Neuron (in vitro differentiated cells): ENCODE measurements around the gene ASIC5.

Experiments
- H2AFZ ChIP-seq: one replicate; pipeline ENCODE4 v1.6.1; 2013; ENCODE audit warnings: low read depth, mild to moderate bottlenecking, inconsistent platforms, low read length, moderate library complexity
- H3K27me3 ChIP-seq: one replicate; pipeline ENCODE4 v1.6.1; 2013; ENCODE audit warnings: low read length; ENCODE audit not compliant: insufficient read depth
- H3K36me3 ChIP-seq: one replicate; pipeline ENCODE4 v1.6.1; 2013; ENCODE audit warnings: low read length; ENCODE audit not compliant: insufficient read depth
- H3K4me1 ChIP-seq: one replicate; pipeline ENCODE4 v1.6.1; 2013; ENCODE audit warnings: low read length; ENCODE audit not compliant: insufficient read depth
- H3K4me3 ChIP-seq: 2 replicates; pipeline ENCODE4 v1.5.1; 2013; ENCODE audit warnings: mild to moderate bottlenecking, low read length, moderate library complexity
- H3K9me3 ChIP-seq: one replicate; pipeline ENCODE4 v1.6.1; 2013; ENCODE audit warnings: low read length

The ASIC5 gene, protein sequence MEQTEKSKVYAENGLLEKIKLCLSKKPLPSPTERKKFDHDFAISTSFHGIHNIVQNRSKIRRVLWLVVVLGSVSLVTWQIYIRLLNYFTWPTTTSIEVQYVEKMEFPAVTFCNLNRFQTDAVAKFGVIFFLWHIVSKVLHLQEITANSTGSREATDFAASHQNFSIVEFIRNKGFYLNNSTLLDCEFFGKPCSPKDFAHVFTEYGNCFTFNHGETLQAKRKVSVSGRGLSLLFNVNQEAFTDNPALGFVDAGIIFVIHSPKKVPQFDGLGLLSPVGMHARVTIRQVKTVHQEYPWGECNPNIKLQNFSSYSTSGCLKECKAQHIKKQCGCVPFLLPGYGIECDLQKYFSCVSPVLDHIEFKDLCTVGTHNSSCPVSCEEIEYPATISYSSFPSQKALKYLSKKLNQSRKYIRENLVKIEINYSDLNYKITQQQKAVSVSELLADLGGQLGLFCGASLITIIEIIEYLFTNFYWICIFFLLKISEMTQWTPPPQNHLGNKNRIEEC

DNA sequence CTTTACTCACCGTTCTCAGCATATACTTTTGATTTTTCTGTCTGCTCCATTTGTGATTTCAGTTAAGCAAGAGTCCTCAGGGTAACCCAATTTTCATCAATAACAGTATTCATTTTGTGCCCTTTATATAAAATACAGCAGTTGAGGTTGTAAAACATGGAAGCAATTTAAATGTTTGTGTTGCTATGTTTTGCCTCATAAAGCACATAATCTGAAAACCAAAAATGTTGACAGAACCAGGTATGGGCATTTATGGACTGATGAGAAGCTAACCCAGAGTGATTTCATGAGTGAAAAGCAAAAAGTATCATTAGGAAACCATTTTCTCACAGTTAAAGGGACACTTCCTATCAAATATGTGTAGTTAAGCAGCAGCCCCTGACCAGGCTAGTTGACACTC is at the start of gene ASIC5:
ASIC5 (minus strand) TSS at position 101 of the 400 bp plus-strand sequence; CDS start at position 50, 51 bp downstream.
- Histone ChIP-seq H3K36me3 (no peaks in the 10 kb centered on the region), H3K4me1 (no peaks in the 10 kb centered on the region), H3K4me3 (no peak within 1 kb of the TSS), H2AFZ (no peak within 1 kb of the TSS), H3K9me3 (no peaks in the 10 kb centered on the region), H3K27me3 (no peaks in the 10 kb centered on the region)

DNA sequence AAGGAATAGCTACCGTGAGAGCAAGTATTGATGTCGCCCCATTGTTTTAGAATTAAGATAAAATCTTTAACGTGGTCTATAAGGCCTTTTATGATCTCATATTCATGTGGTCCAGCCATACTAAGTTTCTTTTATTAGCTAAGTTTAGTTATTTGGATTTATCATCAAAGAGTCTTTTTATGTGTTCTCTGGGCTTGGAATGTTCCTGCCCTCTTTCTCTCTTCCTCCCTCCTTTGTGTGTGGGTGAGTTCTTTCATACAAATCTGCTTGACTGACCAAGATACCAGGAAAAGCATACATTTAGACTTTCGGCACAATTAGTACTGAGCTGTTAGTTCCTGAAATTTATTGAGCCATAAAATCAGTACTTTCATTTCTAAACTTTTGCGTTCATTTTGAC is 48.7 kb upstream of the ASIC5 start:
- no peak overlapping the region for H3K4me3 ChIP-seq
- no peaks in the 10 kb centered on the region for H3K9me3 ChIP-seq
- no peaks in the 10 kb centered on the region for H3K27me3 ChIP-seq
- no peak overlapping the region for H2AFZ ChIP-seq
- H3K36me3 ChIP-seq, result no peaks in the 10 kb centered on the region
- H3K4me1 ChIP-seq, result no peaks in the 10 kb centered on the region

DNA sequence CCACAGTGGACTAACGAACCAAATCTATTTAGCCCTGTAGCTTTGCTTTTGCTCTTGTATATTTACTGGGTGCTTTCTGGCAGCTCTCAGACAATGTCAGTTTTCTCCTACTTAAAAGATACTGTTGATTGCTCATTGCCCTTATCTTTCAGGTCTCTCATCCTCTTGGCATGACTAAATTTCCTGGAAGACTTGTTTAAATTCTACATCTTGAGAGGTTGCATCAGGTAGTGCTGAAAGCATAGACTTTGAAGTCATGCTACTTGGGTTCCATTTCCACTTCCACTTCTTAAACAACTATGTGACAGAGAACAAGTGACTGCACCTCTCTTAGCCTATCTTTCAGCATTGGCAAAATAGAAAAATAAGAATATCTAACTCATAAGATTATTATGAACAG is 45.8 kb upstream of the ASIC5 start:
- no peaks in the 10 kb centered on the region for H3K36me3 ChIP-seq
- H3K4me1 ChIP-seq, result peaks cover 2% of the 10 kb centered on the region
- no peak overlapping the region for H3K4me3 ChIP-seq
- no peak overlapping the region for H2AFZ ChIP-seq
- H3K9me3 ChIP-seq, result no peaks in the 10 kb centered on the region
- H3K27me3 ChIP-seq, result no peaks in the 10 kb centered on the region

DNA sequence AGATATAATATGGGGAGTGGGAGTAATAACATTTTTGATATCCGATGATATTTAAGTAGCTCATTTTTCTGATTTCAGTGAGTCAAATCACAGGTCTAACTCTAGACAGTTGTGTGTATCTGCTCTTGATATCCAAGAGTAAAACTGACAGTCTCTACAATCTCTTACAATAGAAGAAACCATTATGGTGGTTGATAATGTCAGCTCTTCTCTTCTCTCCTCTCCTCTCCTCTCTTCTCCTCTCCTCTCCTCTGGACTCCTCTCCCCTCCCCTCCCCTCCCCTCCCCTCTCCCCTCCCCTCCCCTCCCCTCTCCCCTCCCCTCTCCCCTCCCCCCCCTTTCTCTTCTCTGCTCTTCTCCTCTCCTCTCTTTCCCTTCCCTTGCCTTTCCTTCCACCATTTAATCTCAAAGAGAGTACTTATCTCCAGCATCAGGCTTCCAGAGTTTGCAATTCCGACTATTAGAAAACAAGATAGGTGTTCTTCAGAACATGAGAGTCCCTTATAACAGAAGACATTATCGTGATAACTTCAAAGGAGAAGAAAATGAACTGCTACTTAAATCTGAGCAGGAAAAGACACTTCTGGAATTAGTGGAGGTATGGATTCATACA is 43.6 kb upstream of the ASIC5 start:
- H2AFZ ChIP-seq, result no peak overlapping the region
- H3K4me3 ChIP-seq, result no peak overlapping the region
- no peaks in the 10 kb centered on the region for H3K9me3 ChIP-seq
- H3K36me3 ChIP-seq, result no peaks in the 10 kb centered on the region
- peaks cover 2% of the 10 kb centered on the region for H3K4me1 ChIP-seq
- no peaks in the 10 kb centered on the region for H3K27me3 ChIP-seq

DNA sequence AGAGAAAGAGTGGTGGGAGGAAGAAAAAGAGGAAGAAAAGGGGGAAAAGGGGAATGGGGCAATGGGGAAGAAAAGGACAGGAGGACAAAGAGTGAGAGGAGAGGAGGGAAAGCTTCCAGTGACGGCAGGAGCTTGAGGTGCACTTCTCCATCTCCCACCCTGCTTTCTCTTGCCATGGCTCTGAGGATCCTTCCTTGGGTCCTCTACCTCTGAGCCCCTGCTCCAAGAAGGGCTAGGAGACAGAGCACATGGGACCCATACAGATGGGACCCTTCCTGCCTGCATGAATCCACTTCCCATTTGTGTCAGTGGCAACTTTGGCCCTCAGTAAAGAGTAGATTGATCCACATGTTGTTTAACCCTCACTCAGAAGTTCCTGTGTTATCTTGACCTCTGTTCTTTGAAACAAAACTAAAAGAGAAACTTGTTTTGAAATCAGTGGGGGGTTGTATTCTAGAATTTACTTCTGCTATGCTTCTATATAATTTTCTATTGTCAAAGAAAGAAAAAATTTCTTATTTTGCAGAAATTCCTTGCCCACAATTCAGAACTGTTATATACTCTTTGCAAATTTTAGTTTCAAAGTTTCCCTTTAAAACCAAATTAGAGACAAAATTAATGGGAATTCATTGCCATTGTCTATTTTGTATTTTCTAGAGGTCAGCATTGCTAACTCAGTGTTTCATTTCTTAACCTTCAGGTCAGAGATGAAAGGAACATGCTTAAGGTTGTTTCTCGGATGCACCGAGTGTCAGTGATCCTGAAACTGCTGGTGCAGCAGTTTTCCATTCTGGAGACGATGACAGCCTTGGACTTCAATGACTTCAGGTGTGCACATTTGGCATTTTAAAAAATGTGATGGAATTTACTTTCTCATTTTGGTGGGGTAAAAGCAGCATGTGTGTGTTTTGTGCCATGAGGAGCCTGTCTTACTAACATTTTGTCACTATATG is 42.4 kb upstream of the ASIC5 start:
- Histone ChIP-seq H3K4me1 (peaks cover 2% of the 10 kb centered on the region), H3K27me3 (no peaks in the 10 kb centered on the region), H3K9me3 (no peaks in the 10 kb centered on the region)

DNA sequence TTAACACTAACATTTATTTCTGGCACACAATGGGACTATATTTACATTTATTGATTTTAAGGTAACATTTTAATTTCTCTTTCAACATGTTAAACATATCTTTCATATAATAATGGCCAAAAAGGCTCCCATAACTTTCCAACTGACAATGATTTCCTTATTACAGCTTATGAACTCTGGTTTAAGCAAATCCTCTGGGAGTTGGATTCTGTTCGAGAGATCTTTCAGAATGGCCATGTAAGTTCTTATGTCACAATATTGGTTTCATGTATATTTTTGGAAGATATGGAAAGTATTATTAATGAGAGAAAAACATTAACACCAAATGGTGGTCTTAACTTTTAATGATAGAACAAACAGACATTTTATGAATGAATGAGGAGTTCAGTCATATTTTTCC is 41.5 kb upstream of the ASIC5 start:
- no peaks in the 10 kb centered on the region for H3K27me3 ChIP-seq
- H3K36me3 ChIP-seq, result no peaks in the 10 kb centered on the region
- no peak overlapping the region for H2AFZ ChIP-seq
- peaks cover 2% of the 10 kb centered on the region for H3K4me1 ChIP-seq
- H3K4me3 ChIP-seq, result no peak overlapping the region
- H3K9me3 ChIP-seq, result no peaks in the 10 kb centered on the region

More for the DNA sequence above, 42.4 kb upstream of the ASIC5 start:
- H3K36me3 ChIP-seq, result no peaks in the 10 kb centered on the region
- H3K4me3 ChIP-seq, result no peak overlapping the region
- no peak overlapping the region for H2AFZ ChIP-seq

DNA sequence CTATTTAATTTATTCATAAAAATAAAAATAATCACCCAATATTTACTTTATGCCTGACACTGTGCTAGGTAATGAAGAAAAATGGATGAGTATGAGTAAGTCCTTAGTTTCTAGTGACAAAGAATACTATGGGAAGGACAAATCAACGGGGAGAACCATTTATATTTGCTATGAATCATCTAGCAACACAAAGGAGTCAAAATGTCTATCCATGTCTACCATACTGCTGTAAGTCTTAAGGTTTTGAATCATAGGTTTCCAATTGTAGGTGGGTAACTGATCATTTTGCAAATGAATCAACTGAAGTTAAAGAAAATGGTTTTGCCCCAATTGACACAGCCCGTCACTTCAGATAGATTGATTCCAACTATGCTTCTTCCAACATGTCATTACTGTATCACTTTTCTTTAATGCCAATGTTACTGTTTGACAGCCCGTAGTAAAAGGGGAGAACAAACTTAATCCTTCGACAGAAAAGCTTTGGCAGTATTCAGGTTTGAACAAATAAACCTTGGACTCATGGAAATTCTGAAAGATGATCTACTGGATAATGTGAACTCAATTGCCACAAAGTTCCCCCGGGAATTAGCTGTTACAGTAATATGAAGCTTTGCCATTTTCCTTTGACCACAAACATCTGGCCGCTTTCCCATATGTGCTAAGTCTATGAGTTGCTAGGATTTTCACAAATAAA is 40.6 kb upstream of the ASIC5 start:
- no peaks in the 10 kb centered on the region for H3K27me3 ChIP-seq
- H3K36me3 ChIP-seq, result no peaks in the 10 kb centered on the region
- no peak overlapping the region for H3K4me3 ChIP-seq
- H2AFZ ChIP-seq, result no peak overlapping the region
- no peaks in the 10 kb centered on the region for H3K9me3 ChIP-seq
- H3K4me1 ChIP-seq, result peaks cover 2% of the 10 kb centered on the region

DNA sequence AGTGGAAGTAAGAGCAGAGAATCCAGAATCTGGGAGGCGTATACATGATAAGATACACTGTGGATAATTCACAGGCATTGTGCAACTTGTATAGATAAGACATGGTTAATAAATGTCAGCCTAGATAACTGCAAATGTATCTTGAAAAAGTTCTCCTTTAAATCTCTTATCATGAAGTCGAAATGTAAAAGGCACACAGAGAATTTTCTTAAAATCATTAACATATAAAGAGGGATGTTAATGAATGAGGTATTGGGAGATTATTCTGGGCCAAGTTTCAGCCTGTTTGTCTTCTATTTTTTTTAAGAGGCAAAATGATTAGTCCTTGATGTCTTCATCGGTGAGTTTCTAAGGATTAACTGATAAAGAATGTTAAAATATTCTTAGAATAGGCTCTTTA is 38.3 kb upstream of the ASIC5 start:
- Histone ChIP-seq H2AFZ (no peak overlapping the region), H3K4me1 (peaks cover 2% of the 10 kb centered on the region), H3K9me3 (no peaks in the 10 kb centered on the region), H3K27me3 (no peaks in the 10 kb centered on the region), H3K4me3 (no peak overlapping the region), H3K36me3 (no peaks in the 10 kb centered on the region)

DNA sequence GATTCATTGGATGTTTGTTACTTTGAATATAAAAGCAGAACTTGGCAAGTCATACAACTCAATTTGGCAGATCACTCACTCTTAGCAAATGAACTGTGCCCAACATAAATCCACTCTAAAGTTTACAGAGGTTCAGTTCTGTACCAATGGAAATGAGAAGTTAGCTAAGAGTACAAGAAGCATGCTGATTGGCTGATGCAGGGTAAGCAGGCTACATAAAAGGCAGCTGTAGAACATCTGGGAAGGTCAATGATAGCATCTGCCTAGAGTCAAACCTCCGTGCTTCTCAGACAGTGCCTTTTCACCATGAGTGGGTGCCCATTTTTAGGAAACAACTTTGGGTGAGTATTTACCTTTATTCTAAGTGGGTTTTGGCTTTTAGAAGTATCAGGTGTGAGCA is 37.4 kb upstream of the ASIC5 start, which contains the start of gene TDO2:
TDO2 (plus strand) TSS at position 244 of the 400 bp plus-strand sequence; CDS start at position 307, 63 bp downstream.
- Histone ChIP-seq H3K27me3 (no peaks in the 10 kb centered on the region), H3K4me1 (no peaks in the 10 kb centered on the region), H3K36me3 (no peaks in the 10 kb centered on the region), H3K9me3 (no peaks in the 10 kb centered on the region), H3K4me3 (no peak within 1 kb of the TSS), H2AFZ (no peak within 1 kb of the TSS)

DNA sequence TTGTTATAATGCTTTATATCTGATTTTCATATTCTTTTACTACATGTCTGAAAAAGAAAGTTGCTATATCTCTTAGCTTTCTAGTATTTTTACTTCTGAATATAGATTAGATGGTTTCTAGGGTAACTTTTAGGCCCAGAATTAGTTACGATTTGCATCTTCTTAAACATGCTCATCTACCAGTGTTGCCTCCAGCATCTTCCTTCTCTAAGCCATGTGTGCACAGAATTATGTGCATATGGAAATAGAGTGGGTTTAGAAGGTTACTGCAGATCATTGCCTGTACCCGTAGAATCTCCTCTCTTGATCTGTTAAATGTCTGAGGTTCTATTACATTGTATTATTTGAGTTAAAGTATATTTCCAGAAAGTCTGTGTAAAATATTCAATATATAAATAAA is 34.9 kb upstream of the ASIC5 start:
- Histone ChIP-seq H3K4me1 (no peaks in the 10 kb centered on the region), H2AFZ (no peak overlapping the region), H3K27me3 (no peaks in the 10 kb centered on the region), H3K4me3 (no peak overlapping the region), H3K9me3 (no peaks in the 10 kb centered on the region), H3K36me3 (no peaks in the 10 kb centered on the region)

DNA sequence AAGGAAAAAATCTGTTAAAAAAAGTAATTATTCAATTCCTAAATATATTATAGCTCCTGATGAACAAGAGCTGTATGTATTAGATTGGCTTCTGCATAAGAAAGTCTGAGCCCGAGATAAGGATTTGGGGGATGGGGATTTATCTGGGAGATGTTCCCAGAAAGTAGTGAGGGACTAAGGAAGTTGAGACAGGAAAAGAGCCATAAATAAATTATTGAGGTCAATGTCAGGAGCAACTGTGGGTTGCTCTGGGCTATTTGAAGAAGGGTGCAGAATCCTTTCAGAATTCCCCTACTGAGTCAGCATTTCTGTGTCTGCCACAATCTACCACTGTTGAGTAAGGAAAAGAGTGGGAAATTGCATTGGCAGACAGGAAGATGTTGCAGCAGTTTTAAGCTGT is 34.3 kb upstream of the ASIC5 start:
- Histone ChIP-seq H2AFZ (no peak overlapping the region), H3K9me3 (no peaks in the 10 kb centered on the region), H3K4me1 (no peaks in the 10 kb centered on the region), H3K27me3 (no peaks in the 10 kb centered on the region), H3K4me3 (no peak overlapping the region), H3K36me3 (no peaks in the 10 kb centered on the region)

DNA sequence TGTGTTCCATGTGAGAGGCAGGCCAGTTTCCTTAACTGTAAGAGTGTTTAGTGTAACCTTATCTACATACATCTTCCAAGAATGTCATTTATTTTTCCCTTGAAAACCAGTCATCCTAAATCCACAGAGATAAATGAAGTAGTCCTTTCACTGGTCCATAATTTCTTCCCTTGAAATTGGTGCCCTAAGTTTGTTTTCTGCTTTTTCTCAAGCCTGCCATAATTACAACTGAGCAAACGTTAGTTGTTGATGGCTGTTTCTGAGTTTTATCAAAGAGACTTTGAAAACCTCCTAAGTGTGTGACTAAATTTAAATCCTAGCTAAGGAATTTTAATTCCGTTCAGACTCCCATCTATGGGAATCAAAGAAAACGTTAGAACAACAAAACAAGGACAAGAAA is 33.8 kb upstream of the ASIC5 start:
- H3K27me3 ChIP-seq, result no peaks in the 10 kb centered on the region
- H3K9me3 ChIP-seq, result no peaks in the 10 kb centered on the region
- no peaks in the 10 kb centered on the region for H3K4me1 ChIP-seq
- no peak overlapping the region for H3K4me3 ChIP-seq
- no peak overlapping the region for H2AFZ ChIP-seq
- no peaks in the 10 kb centered on the region for H3K36me3 ChIP-seq
